SJCRH30 (cell line): Measurements from ENCODE around the gene IMP4. TPM values are rescaled to one million over a fixed set of nuclear protein-coding genes. Genes with fewer than 3 reads are reported as not detected.

ENCODE experiments used
- DNase-seq, 2 experiments: peaks; one replicate each; pipeline ENCODE4 v3.0.0-alpha.2; 2015 to 2020
- H3K27ac ChIP-seq: fragments of 250-450 bp; sonication (Bioruptor Pico); 2 replicates; pipeline ENCODE4 v1.5.1; 2020; ENCODE audit warnings: mild to moderate bottlenecking, moderate library complexity
- H3K27me3 ChIP-seq: fragments of 250-450 bp; sonication (Bioruptor Pico); 2 replicates; pipeline ENCODE4 v1.5.1; 2020; ENCODE audit warnings: mild to moderate bottlenecking, moderate library complexity
- H3K36me3 ChIP-seq: fragments of 250-450 bp; sonication (Bioruptor Pico); 2 replicates; pipeline ENCODE4 v1.5.1; 2020; ENCODE audit warnings: mild to moderate bottlenecking, moderate library complexity
- H3K4me1 ChIP-seq: fragments of 250-450 bp; sonication (Bioruptor Pico); 2 replicates; pipeline ENCODE4 v1.5.1; 2020; ENCODE audit warnings: mild to moderate bottlenecking, moderate library complexity
- H3K4me3 ChIP-seq: fragments of 250-450 bp; sonication (Bioruptor Pico); 2 replicates; pipeline ENCODE4 v1.5.1; 2020; ENCODE audit warnings: mild to moderate bottlenecking, moderate library complexity
- H3K9me3 ChIP-seq: fragments of 250-450 bp; sonication (Bioruptor Pico); replicated peaks from 2 replicates; pipeline ENCODE4 v1.5.1; 2020; ENCODE audit warnings: mild to moderate bottlenecking, moderate library complexity
- total RNA-seq: library from RNA; depleted of rRNA; stranded (reverse); fragments of >200 nt; shearing (Covaris generic); gene quantifications from 2 replicates; pipeline ENCODE4 v1.2.3, GENCODE V29; 2014

The IMP4 gene
- total RNA-seq, 1 experiment from 2014 or later = 77.6 TPM

- H3K27ac ChIP-seq = peak overlapping the region; percentile 91
- no peaks in the 10 kb centered on the region for H3K27me3 ChIP-seq
- no peaks in the 10 kb centered on the region for H3K9me3 ChIP-seq
- peaks cover 3% of the 10 kb centered on the region; the same call in 1 of the 2 replicates for H3K4me1 ChIP-seq
- H3K4me3 ChIP-seq = peak overlapping the region; percentile 89
- H3K36me3 ChIP-seq = peaks cover 23% of the 10 kb centered on the region
- peak; percentile 87 to 94 for DNase-seq
Measured at GRCh38 chr2:130342020-130342532, 621 bp upstream of the IMP4 start.

DNA sequence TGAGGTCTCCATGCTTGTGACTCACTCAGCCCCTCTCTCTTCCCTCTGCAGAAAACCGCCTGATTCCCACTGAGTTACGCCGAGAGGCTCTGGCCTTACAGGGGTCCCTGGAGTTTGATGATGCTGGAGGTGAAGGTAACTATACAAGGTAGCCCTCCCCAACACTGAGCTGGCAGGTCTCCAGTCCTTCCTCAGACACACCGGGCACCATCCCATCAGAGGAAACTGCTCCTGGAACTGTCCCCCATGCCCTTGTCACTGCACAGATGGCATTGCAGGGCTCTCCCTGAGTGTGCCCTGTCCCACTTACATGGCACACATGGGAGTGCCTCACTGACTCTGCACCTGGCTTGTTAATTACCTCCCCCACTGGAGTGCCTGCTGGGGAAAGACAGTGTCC is 1.9 kb downstream of the IMP4 start:
- Histone ChIP-seq H3K27ac (no peak overlapping the region), H3K9me3 (no peaks in the 10 kb centered on the region), H3K4me1 (peaks cover 3% of the 10 kb centered on the region; the same call in 1 of the 2 replicates), H3K4me3 (no peak overlapping the region), H3K36me3 (peaks cover 39% of the 10 kb centered on the region), H3K27me3 (no peaks in the 10 kb centered on the region)
- no peak for DNase-seq

DNA sequence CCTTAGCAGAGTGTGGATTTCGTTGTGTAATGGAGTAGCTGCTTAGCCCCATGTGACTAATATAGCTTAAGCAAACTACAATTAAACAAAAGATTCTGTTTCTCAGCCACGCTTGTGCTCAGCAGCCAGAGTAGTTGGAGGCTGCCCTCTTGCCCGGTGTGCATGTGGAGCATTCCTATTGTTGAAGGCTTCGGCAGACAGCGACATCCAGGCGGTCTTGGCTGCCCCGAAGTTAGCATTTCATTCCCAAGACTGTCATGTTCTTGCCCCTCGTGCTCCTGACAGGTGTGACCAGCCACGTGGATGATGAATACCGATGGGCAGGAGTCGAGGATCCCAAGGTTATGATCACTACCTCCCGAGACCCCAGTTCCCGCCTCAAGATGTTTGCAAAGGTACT is 2.4 kb downstream of the IMP4 start:
- Histone ChIP-seq H3K4me3 (no peak overlapping the region), H3K9me3 (no peaks in the 10 kb centered on the region), H3K4me1 (peaks cover 3% of the 10 kb centered on the region; the same call in 1 of the 2 replicates), H3K36me3 (peaks cover 39% of the 10 kb centered on the region), H3K27ac (no peak overlapping the region), H3K27me3 (no peaks in the 10 kb centered on the region)
- no peak for DNase-seq

DNA sequence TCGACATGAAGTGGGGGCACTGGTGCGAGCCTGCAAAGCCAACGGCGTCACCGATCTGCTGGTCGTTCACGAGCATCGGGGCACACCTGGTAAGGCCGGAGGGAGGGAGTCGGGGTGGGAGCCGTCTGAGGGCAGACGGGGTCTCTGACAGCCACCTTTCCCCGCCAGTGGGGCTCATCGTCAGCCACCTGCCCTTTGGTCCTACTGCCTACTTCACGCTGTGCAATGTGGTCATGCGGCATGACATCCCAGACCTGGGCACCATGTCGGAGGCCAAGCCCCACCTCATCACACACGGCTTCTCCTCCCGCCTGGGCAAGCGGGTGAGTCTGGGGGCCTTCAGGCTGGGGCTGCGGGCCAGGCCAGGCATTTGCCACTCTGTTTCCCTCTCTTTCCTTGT is 2.9 kb downstream of the IMP4 start:
- Histone ChIP-seq H3K9me3 (no peaks in the 10 kb centered on the region), H3K36me3 (peaks cover 39% of the 10 kb centered on the region), H3K4me1 (peaks cover 3% of the 10 kb centered on the region; the same call in 1 of the 2 replicates), H3K4me3 (no peak overlapping the region), H3K27me3 (no peaks in the 10 kb centered on the region), H3K27ac (no peak overlapping the region)
- DNase-seq = no peak

DNA sequence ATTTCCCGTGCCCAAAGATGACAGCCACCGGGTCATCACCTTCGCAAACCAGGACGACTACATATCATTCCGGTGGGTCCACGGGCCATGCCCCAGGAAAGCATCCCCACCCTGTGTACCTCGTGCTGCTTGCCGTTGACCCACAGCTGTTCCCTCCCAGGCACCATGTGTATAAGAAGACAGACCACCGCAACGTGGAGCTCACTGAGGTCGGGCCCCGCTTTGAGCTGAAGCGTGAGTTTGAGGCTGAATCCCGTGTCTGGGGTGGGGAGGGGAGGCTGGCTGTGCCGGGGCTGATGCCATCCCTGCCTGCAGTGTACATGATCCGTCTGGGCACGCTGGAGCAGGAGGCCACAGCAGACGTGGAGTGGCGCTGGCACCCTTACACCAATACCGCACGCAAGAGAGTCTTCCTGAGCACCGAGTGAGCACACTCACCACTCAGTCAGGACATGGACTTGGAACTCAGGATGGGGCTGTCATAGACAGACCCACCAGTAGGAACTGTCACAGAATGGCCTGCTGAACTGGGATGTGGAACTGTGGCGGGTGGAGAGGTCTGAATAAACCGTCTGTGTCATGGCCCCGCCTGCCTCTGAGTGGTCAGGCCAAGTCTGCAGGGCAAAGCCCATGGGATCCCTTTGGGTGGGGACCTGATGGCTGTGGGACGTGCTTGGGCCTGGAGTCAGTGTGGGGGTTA is 3.5 kb downstream of the IMP4 start:
- no peak for DNase-seq
- Histone ChIP-seq H3K9me3 (no peaks in the 10 kb centered on the region), H3K4me1 (peaks cover 3% of the 10 kb centered on the region; the same call in 1 of the 2 replicates), H3K4me3 (no peak overlapping the region), H3K27me3 (no peaks in the 10 kb centered on the region), H3K36me3 (peaks cover 39% of the 10 kb centered on the region), H3K27ac (no peak overlapping the region)

DNA sequence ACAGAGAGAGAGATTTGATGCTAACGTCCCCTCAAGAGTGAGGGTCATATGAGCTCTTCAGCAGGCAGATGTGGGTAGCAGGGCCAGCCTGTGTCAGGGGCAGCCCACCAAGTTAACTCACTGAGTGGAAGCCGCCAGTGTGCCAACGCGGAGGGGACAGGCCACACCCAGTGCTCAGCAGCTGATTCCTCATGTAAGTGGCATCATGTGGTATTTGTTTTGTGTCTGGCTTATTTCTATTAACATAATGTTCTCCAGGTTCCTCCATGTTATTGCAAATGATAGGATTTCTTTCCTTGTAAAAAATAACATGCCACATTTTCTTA is 4.0 kb downstream of the IMP4 start:
- no peak for DNase-seq
- H3K27me3 ChIP-seq = no peaks in the 10 kb centered on the region
- no peaks in the 10 kb centered on the region for H3K9me3 ChIP-seq

GRCh38 chr2:130347220-130347925 is 4.7 kb downstream of the IMP4 start:
- no peaks in the 10 kb centered on the region for H3K4me1 ChIP-seq
- no peak overlapping the region for H3K27ac ChIP-seq
- no peaks in the 10 kb centered on the region for H3K27me3 ChIP-seq
- no peaks in the 10 kb centered on the region for H3K9me3 ChIP-seq
- H3K4me3 ChIP-seq = no peak overlapping the region
- no peak for DNase-seq
- peaks cover 39% of the 10 kb centered on the region for H3K36me3 ChIP-seq

More for the DNA sequence above, 4.0 kb downstream of the IMP4 start:
- H3K36me3 ChIP-seq = peaks cover 39% of the 10 kb centered on the region
- H3K4me1 ChIP-seq = no peaks in the 10 kb centered on the region
- H3K27ac ChIP-seq = no peak overlapping the region
- H3K4me3 ChIP-seq = no peak overlapping the region

- Histone ChIP-seq H3K27ac (no peak overlapping the region), H3K4me3 (no peak overlapping the region), H3K9me3 (no peaks in the 10 kb centered on the region), H3K4me1 (no peaks in the 10 kb centered on the region), H3K27me3 (no peaks in the 10 kb centered on the region), H3K36me3 (peaks cover 39% of the 10 kb centered on the region)
- DNase-seq = no peak
Measured at GRCh38 chr2:130349174-130349573, 6.5 kb downstream of the IMP4 start.

DNA sequence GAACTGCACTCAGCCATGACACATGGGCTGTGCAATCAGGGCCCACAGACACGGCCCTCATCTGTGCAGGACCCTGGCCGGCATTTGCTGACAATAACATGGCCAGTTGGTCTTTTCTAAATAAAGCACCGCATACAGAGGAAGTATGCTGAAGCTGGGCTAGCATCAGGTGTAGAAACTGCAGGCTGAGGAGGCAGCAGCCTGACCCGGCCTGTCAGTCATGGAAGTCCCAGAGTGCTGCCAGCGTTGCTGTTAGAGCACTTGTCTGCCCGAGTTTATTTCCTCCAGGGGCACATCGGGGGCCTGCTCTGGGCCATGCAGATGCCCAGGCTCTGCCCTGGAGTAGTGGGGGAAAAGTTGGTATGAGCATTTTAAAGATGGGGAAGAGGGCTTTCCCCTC is 9.0 kb downstream of the IMP4 start:
- H3K9me3 ChIP-seq = no peaks in the 10 kb centered on the region
- H3K27ac ChIP-seq = no peak overlapping the region
- peaks cover 6% of the 10 kb centered on the region; the same call in 1 of the 2 replicates for H3K4me1 ChIP-seq
- H3K27me3 ChIP-seq = no peaks in the 10 kb centered on the region
- DNase-seq = no peak
- H3K4me3 ChIP-seq = no peak overlapping the region
- H3K36me3 ChIP-seq = peaks cover 18% of the 10 kb centered on the region

GRCh38 chr2:130352237-130352636 is 9.5 kb downstream of the IMP4 start:
- Histone ChIP-seq H3K4me3 (no peak overlapping the region), H3K9me3 (no peaks in the 10 kb centered on the region), H3K4me1 (peaks cover 6% of the 10 kb centered on the region; the same call in 1 of the 2 replicates), H3K27me3 (no peaks in the 10 kb centered on the region), H3K36me3 (peaks cover 15% of the 10 kb centered on the region), H3K27ac (no peak overlapping the region)
- no peak for DNase-seq

DNA sequence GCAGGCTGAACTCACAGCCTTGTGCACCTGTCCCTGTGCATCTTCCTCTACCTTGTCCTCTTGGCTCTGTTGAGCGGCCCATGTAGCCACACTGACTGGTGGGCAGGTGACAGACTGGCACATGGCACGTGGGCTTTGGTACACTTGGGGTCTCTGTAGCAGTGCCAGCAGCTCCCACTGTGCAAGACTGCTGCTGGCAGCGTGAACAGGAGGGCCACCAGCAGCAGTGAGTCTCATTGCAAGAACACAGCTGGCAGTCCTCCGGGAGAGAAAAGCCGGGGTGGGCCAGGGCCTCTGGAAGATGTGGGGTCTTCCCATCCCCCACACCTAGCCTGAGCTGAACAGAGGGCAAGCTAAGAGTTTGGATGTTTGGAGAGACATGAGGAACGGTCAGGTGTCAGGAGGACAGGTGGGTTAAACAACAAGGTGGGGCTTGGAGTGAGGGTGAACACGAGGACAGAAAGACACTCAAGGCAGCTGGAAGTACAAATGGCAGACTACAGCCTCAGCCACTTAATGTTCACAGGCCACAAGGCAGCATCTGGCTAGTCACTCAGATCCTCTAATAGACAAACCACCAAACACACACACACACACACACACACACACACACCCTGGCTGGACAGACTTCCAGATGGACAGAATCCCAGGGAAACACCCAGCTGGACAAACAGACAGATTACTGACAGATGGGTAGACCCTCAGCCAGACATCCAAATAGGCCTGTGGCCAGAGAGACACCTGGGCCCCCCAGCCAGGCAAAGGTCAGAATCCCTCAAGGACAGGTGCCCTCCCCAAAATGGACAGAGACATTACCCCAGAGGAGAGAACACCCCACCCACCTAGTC is 10.8 kb downstream of the IMP4 start:
- H3K27ac ChIP-seq = no peak overlapping the region
- no peaks in the 10 kb centered on the region for H3K27me3 ChIP-seq
- H3K4me3 ChIP-seq = no peak overlapping the region
- H3K9me3 ChIP-seq = no peaks in the 10 kb centered on the region
- peaks cover 6% of the 10 kb centered on the region; the same call in 1 of the 2 replicates for H3K4me1 ChIP-seq
- DNase-seq = no peak
- H3K36me3 ChIP-seq = peaks cover 7% of the 10 kb centered on the region

- H3K4me1 ChIP-seq = peaks cover 6% of the 10 kb centered on the region; the same call in 1 of the 2 replicates
- H3K27me3 ChIP-seq = no peaks in the 10 kb centered on the region
- H3K4me3 ChIP-seq = no peak overlapping the region
- no peaks in the 10 kb centered on the region for H3K9me3 ChIP-seq
- peaks cover 4% of the 10 kb centered on the region; the same call in 1 of the 2 replicates for H3K36me3 ChIP-seq
- DNase-seq = no peak
- H3K27ac ChIP-seq = no peak overlapping the region
Measured at GRCh38 chr2:130354139-130354428, 11.4 kb downstream of the IMP4 start.

GRCh38 chr2:130355172-130355577 is 12.5 kb downstream of the IMP4 start:
- Histone ChIP-seq H3K27ac (peak overlapping the region; percentile 31), H3K4me1 (peaks cover 6% of the 10 kb centered on the region; the same call in 1 of the 2 replicates), H3K9me3 (no peaks in the 10 kb centered on the region), H3K27me3 (no peaks in the 10 kb centered on the region), H3K36me3 (no peaks in the 10 kb centered on the region), H3K4me3 (peak overlapping the region; percentile 87)
- DNase-seq = peak in 1 of 2 experiments; percentile 28

- Histone ChIP-seq H3K27ac (peak within 1 kb of the TSS; percentile 31), H3K27me3 (no peaks in the 10 kb centered on the region), H3K9me3 (no peaks in the 10 kb centered on the region), H3K4me1 (peaks cover 6% of the 10 kb centered on the region; the same call in 1 of the 2 replicates), H3K36me3 (no peaks in the 10 kb centered on the region), H3K4me3 (peak within 1 kb of the TSS; percentile 87)
- peak; percentile 84 to 90 for DNase-seq
Measured at GRCh38 chr2:130355578-130356431, 13.1 kb downstream of the IMP4 start, which contains the start of gene PTPN18. PTPN18 (plus strand) TSS chr2:130356056; CDS start chr2:130356108, 52 bp downstream.
